Measurements from ENCODE around the gene SP7. TPM values are rescaled to one million over a fixed set of nuclear protein-coding genes. Genes with fewer than 3 reads are reported as not detected.

The SP7 gene
- total and polyA plus RNA-seq, 9 of the 15 experiments (the other 6 are each of a cell fraction or from before 2014, with no cell fraction given): 0.04 TPM; not detected in 8

GRCh38 chr12:53344824-53345485, 8.8 kb upstream of the SP7 start (continued):
- TF ChIP-seq, protein P1, sequence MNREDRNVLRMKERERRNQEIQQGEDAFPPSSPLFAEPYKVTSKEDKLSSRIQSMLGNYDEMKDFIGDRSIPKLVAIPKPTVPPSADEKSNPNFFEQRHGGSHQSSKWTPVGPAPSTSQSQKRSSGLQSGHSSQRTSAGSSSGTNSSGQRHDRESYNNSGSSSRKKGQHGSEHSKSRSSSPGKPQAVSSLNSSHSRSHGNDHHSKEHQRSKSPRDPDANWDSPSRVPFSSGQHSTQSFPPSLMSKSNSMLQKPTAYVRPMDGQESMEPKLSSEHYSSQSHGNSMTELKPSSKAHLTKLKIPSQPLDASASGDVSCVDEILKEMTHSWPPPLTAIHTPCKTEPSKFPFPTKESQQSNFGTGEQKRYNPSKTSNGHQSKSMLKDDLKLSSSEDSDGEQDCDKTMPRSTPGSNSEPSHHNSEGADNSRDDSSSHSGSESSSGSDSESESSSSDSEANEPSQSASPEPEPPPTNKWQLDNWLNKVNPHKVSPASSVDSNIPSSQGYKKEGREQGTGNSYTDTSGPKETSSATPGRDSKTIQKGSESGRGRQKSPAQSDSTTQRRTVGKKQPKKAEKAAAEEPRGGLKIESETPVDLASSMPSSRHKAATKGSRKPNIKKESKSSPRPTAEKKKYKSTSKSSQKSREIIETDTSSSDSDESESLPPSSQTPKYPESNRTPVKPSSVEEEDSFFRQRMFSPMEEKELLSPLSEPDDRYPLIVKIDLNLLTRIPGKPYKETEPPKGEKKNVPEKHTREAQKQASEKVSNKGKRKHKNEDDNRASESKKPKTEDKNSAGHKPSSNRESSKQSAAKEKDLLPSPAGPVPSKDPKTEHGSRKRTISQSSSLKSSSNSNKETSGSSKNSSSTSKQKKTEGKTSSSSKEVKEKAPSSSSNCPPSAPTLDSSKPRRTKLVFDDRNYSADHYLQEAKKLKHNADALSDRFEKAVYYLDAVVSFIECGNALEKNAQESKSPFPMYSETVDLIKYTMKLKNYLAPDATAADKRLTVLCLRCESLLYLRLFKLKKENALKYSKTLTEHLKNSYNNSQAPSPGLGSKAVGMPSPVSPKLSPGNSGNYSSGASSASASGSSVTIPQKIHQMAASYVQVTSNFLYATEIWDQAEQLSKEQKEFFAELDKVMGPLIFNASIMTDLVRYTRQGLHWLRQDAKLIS (CRISPR knock-in tag; IDR thresholded peaks at IDR 0.05): no peak
- TF ChIP-seq ZNF12 (CRISPR knock-in tag; IDR thresholded peaks at IDR 0.05) (no peak), STAT5B (CRISPR knock-in tag; IDR thresholded peaks at IDR 0.05) (no peak), HOXB6 (CRISPR knock-in tag; IDR thresholded peaks at IDR 0.05; ENCODE audit: borderline replicate concordance) (no peak), NR2C1 (IDR thresholded peaks at IDR 0.05) (no peak), NR2C1 (tag; IDR thresholded peaks at IDR 0.05) (no peak), AFF1 (IDR thresholded peaks at IDR 0.05; ENCODE audit: low read depth in 1 of 2, partially characterized antibody in 2 of 2) (peak in 1 of 2 experiments; percentile 100), MAZ (CRISPR knock-in tag; conservative IDR thresholded peaks at IDR 0.05 in 1 of 2, IDR thresholded peaks at IDR 0.05 in 1 of 2) (peak; percentile 45 to 83; a peak in 3 of 4 replicates), EZH2 (IDR thresholded peaks at IDR 0.05; ENCODE audit: borderline replicate concordance, low read depth, low read length) (no peak), KAT7 (CRISPR knock-in tag; IDR thresholded peaks at IDR 0.05; ENCODE audit: borderline replicate concordance) (0 out of 2 replicates have a peak, but pooled peaks have one; percentile 41), POLR2G (IDR thresholded peaks at IDR 0.05; ENCODE audit: low read depth, low read length) (peak; percentile 81), ZNF280A (IDR thresholded peaks at IDR 0.05; ENCODE audit: low read depth, partially characterized antibody) (no peak), RAD51 (IDR thresholded peaks at IDR 0.05; ENCODE audit: borderline replicate concordance, low read depth) (no peak), ZBTB1 (CRISPR knock-in tag; IDR thresholded peaks at IDR 0.05; ENCODE audit: borderline replicate concordance, low read depth) (no peak), CCNT2 (IDR thresholded peaks at IDR 0.05; ENCODE audit: borderline replicate concordance, extremely low read depth, insufficient read length, low read depth, low read length) (peak; percentile 21), ZNF696 (CRISPR knock-in tag; conservative IDR thresholded peaks at IDR 0.05) (no peak), ZNF707 (CRISPR knock-in tag; conservative IDR thresholded peaks at IDR 0.05) (no peak)

All from K562 (cell line).